Progenitor cell of endocrine pancreas (in vitro differentiated cells): ENCODE measurements around the gene PANX1. TPM values are rescaled to one million over a fixed set of nuclear protein-coding genes. Genes with fewer than 3 reads are reported as not detected.
"Not testable (repeated sequence)": the region's sequence is repeated elsewhere in the genome, so short reads cannot be mapped to it uniquely, and the experiment has no call there.

Experiments used
- DNase-seq: peaks from one replicate; pipeline ENCODE4 v3.0.0; 2021; ENCODE audit warnings: low spot score; ENCODE audit not compliant: unreplicated experiment
- H3K27ac Mint-ChIP-seq: 2 replicates; pipeline ENCODE4 v1.8.0; 2021; ENCODE audit warnings: mild to moderate bottlenecking, moderate library complexity, mixed read lengths
- H3K27me3 Mint-ChIP-seq: 2 replicates; pipeline ENCODE4 v1.8.0; 2021; ENCODE audit warnings: mixed read lengths
- H3K36me3 Mint-ChIP-seq: 2 replicates; pipeline ENCODE4 v1.8.0; 2022; ENCODE audit warnings: mixed read lengths; ENCODE audit not compliant: insufficient read depth
- H3K4me1 Mint-ChIP-seq: 2 replicates; pipeline ENCODE4 v1.8.0; 2021; ENCODE audit warnings: low read depth, mixed read lengths
- H3K4me3 Mint-ChIP-seq: 2 replicates; pipeline ENCODE4 v1.8.0; 2021; ENCODE audit warnings: low read depth, mild to moderate bottlenecking, moderate library complexity, mixed read lengths
- H3K9me3 Mint-ChIP-seq: 2 replicates; pipeline ENCODE4 v1.8.0; 2021; ENCODE audit warnings: low read depth, mixed read lengths
- CTCF ChIP-seq: fragments of 200-600 bp; sonication (generic); IDR thresholded peaks from one replicate; pipeline ENCODE4 v1.5.0; 2021; ENCODE audit warnings: antibody characterized with exemption, mild to moderate bottlenecking; ENCODE audit not compliant: unreplicated experiment
- total RNA-seq: library from RNA; stranded (reverse); gene quantifications from 2 replicates; pipeline ENCODE4 v1.2.1, GENCODE V29; 2021

Gene PANX1
- total RNA-seq, 1 donor from 2014 or later: 31.9 TPM

- Mint-ChIP-seq H3K4me1 (no peaks in the 10 kb centered on the region), H3K27ac (no peak overlapping the region), H3K36me3 (peaks cover 3% of the 10 kb centered on the region), H3K9me3 (peaks cover 8% of the 10 kb centered on the region), H3K27me3 (no peaks in the 10 kb centered on the region), H3K4me3 (no peak overlapping the region)
- DNase-seq: no peak
- TF ChIP-seq CTCF: no peak
Measured at GRCh38 chr11:94111241-94111640, 17.4 kb upstream of the PANX1 start.

- Mint-ChIP-seq H3K4me1 (no peaks in the 10 kb centered on the region), H3K9me3 (peaks cover 8% of the 10 kb centered on the region), H3K27ac (no peak overlapping the region), H3K36me3 (peaks cover 3% of the 10 kb centered on the region), H3K27me3 (no peaks in the 10 kb centered on the region), H3K4me3 (no peak overlapping the region)
- DNase-seq: no peak
- TF ChIP-seq CTCF: no peak
Measured at GRCh38 chr11:94111660-94112059, 17.0 kb upstream of the PANX1 start.

GRCh38 chr11:94112206-94112953, 16.3 kb upstream of the PANX1 start:
- TF ChIP-seq CTCF: no peak
- Mint-ChIP-seq H3K4me3 (no peak overlapping the region), H3K27ac (no peak overlapping the region), H3K36me3 (peaks cover 3% of the 10 kb centered on the region), H3K4me1 (no peaks in the 10 kb centered on the region), H3K9me3 (peaks cover 8% of the 10 kb centered on the region), H3K27me3 (no peaks in the 10 kb centered on the region)
- no peak for DNase-seq

GRCh38 chr11:94117197-94117574, 11.5 kb upstream of the PANX1 start:
- Mint-ChIP-seq H3K27ac (no peak overlapping the region), H3K4me3 (no peak overlapping the region), H3K4me1 (no peaks in the 10 kb centered on the region), H3K36me3 (no peaks in the 10 kb centered on the region), H3K27me3 (no peaks in the 10 kb centered on the region), H3K9me3 (peaks cover 4% of the 10 kb centered on the region)
- DNase-seq: no peak
- TF ChIP-seq CTCF: no peak

GRCh38 chr11:94117871-94118270, 10.8 kb upstream of the PANX1 start:
- DNase-seq: no peak
- Mint-ChIP-seq H3K4me1 (no peaks in the 10 kb centered on the region), H3K27ac (no peak overlapping the region), H3K4me3 (no peak overlapping the region), H3K36me3 (no peaks in the 10 kb centered on the region), H3K9me3 (peaks cover 4% of the 10 kb centered on the region), H3K27me3 (no peaks in the 10 kb centered on the region)
- TF ChIP-seq CTCF: no peak

- not testable (repeated sequence) for DNase-seq, H3K9me3 Mint-ChIP-seq, H3K27ac Mint-ChIP-seq, H3K4me3 Mint-ChIP-seq, H3K4me1 Mint-ChIP-seq, H3K27me3 Mint-ChIP-seq, H3K36me3 Mint-ChIP-seq
Measured at GRCh38 chr11:94119676-94120075, 9.0 kb upstream of the PANX1 start.

GRCh38 chr11:94120516-94120915, 8.1 kb upstream of the PANX1 start:
- H3K9me3 Mint-ChIP-seq, H3K4me3 Mint-ChIP-seq, H3K36me3 Mint-ChIP-seq, H3K27me3 Mint-ChIP-seq, H3K27ac Mint-ChIP-seq, H3K4me1 Mint-ChIP-seq, DNase-seq: not testable (repeated sequence)
